ENCODE measurements around the gene THG1L.

THG1L gene

DNA sequence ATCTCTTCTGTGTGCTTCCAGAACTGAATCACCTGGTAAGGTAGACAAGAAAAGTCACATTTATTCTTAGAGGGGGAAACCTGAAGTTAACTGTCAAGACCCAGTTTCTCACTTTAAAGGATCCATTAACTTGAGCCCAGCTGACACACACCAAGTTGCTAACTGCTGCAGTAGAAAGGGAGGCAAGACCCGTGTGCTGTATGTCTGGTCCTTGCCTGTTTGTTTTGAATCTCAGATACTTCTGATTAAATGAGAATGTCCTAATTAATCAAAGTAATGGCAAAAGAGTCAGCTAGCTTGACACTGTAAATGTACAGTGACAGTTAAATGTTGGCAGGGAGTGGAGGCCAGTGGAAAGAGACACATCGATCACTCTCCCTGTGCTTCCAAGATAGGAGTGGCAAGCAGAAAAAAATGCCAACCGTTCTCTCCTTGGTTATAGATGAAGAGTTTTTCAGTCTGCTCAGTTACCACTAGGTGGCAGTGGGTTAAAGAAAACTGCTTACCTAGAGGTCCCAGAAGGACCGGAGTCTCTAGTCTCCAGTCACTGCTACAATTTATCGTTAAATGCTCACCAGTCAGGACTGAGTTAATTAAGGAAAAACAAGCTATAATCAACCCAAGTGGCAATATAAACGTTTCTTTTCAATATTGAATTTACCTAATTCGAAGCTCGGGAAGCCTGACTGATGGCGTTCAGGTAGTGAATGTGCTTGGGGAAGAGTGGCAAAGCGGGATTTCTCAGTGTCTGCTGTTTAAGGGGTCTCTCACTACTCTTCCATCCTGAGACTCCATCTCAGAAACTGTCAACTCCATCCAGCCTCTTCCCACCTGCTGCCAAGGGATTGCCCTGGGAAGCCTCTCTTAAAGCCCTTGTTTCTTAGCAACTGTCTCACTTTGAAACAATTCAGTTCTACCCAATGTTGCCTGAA, 30.7 kb downstream of the THG1L start:
- no peak for DNase-seq

DNA sequence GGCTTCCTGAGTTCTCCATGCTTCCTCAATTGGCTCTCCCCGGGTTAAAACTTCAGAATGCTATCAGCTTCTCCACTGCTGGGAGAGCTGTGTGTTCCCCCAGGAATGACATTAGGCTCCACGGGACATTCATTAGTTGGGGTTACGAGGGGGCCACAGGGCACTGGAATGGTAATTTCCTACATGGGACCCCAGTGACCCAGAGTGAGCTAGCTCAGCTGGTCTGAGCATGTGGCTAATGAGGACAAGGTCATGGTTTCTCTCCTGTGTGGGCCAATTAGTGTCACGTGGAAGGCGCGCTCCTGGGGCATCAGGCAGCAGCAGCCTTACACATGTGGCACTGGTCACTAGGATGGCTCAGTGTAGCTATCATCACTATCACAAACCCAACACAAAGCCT, 33.3 kb downstream of the THG1L start:
- DNase-seq = no peak

DNA sequence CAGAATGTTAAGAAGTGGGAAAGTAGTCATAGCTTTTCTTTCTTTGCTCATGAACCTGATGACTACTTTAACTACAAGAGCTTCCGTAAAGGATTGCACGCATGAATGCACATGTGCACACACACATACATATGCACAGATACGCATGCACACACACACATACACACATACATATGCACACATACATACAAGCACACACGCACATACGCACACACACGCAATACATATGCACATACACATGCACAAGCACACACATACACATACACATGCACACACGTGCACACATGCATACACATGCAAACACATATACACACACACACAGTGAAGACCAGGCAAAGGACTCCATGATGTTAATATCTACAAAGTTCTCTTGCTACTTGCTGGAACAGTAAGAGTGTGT, 35.2 kb downstream of the THG1L start:
- DNase-seq = no peak

DNA sequence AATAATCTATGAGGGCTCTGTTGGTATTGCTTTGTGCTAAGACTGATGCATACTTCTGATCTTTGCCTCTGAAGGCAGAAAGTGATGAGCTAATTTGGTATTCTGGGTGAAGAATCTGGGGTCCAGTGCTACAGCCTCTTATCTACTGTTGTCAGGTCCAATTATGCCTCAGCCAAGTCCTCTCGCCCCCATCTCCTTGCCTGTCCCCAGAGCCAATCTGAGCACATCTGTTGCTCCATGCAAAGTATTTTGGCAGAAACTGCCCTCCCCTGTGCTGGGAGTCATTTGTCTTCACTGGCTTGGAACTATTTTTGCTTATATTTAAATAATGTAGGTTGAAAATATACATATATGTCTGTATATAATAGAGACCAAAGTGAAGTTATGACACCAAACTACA, 35.7 kb downstream of the THG1L start:
- no peak for DNase-seq

DNA sequence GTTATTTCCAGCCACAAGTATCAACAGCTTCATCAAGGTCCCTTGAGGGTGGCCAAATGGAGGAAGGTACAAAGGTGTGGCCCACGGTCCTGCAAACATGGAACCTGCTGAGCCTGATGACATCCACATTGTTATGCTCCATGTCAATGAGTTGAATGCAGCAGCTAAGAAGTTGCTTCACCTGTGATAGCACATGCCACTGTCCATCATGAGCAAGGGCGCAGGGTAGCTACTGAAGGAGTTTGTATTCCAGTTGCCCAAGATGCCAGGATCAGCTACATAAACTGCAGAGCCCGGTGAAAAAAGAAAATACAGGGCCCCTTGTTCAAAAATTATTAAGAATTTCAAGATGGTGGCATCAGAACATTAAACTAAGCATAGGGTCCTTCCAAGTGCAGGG, 36.5 kb downstream of the THG1L start:
- DNase-seq = no peak

DNA sequence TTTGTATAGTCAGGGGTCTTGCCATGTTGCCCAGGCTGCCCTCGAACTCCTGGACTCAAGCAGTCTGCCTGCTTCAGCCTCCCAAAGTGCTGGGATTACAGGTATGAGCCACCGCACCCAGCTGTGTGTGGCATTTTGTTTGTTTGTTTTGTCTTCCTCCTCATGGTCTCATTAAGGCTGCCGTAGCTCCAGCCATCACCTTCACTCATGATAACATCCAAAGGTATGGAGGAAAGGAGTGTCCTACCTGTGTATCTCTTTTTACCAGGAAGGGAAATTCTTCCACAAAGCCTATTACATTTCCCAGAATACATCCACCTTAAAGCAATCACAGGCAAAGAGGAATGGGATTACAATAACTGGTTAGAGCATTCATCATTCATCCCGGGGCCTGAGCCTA, 39.4 kb downstream of the THG1L start:
- DNase-seq = no peak

DNA sequence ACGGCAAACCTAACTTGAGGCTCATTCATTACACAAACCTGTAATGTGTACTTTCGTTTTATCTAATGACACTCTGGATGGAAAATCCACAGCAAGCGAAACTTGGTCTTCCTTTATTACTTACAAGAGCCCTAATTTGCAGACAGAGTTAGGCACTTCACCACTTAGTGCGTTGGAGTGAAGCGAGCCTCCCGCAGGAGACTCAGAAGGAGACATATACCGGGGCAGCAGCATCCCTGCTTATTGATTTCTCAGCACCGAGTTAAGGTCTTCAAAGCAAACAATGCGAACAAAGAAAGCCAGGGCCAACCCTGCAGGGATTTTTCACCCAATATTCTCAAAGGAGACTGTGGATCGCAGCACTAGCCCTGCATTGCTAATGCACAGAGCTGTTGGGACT, 40.9 kb downstream of the THG1L start:
- DNase-seq = no peak

DNA sequence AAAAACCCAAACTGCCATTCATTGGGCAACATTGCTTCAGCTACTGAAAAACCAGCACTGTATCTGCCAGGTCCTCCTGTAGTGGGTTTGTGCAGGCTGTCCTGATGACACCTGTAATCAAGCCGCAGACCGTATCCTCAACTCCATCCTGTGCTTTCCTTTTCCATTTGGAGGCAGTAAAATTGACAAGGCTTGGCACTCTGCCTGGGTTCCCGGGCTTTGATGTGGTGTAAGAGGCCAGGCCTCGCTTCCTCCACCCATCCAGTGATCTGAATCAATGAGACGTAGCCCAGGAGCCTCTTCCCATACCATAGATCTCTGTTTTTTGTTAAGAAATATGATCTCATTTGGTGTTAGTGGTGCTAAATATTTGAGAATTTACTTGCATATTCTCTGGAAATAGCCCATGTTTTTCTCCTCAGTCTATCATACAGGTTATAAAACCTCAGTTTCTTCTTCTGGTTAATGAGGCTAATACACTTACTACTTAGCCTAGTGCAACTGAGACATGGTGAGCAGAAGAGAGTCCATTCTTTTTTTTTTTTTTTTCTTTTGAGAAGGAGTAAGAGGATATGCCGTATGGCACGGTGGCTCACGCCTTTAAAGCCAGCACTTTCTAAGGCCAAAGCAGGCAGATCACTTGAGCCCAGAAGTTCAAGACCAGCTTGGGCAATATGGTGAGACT, 47.0 kb downstream of the THG1L start:
- no peak for DNase-seq

DNA sequence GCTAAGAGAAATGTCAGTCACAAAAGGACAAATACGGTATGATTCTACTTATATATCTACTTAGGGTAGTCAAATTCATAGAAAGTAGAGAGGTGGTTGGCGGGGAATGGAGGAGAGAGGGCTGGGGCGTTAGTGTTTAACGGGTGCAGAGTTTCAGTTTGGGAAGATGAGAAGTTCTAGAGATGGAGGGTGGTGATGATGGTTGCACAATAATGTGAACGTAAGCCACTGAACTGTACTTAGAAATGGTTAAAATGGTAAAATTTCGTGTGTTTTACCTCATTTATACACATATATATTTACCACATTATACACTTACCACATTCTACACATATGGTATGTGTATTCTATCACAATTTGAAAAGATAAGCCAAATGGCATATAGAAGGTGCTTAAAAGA, 48.0 kb downstream of the THG1L start:
- no peak for DNase-seq

DNA sequence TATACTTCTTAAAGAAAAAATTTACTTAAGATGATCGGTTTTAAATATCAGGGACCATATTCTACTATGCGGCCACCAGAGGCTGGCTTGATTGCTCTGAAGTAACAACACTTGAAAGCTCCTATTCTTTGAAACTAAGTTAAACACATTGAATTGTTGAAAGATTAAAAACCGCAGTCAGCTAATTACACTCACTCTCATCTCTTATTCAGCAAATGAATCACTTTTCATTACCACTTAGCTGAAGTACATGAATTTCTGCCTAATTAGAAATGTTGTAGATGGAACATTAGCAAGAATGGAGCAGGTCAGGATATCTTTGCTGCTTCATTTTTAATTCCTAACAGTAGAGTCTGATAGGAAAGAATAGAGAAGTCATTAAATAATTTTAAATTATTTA, 54.6 kb downstream of the THG1L start:
- DNase-seq = no peak
